Body of pancreas (tissue), 4 donors: ENCODE data around the gene ADAMTS2.

Experiments used
- CTCF ChIP-seq, 7 experiments: fragments of 450-650 bp in 4 of 7; fragments of 200-600 bp in 3 of 7; sonication (generic) in 3 of 7; IDR thresholded peaks; one replicate each; pipeline ENCODE4 v1.5.1; 2016 to 2019; ENCODE audit warnings: antibody characterized with exemption in 7 of 7
- POLR2A ChIP-seq, 3 donors: fragments of 450-650 bp; IDR thresholded peaks; one replicate each; pipeline ENCODE4 v1.6.1; 2016; ENCODE audit warnings: antibody characterized with exemption in 3 of 3, mild to moderate bottlenecking in 2 of 3

GRCh38 chr5:179266291-179267070 is 78.8 kb downstream of the ADAMTS2 start:
- TF ChIP-seq CTCF (IDR thresholded peaks at IDR 0.05): no peak
- TF ChIP-seq POLR2A (IDR thresholded peaks at IDR 0.05): no peak
